GM23338 (cell line): ENCODE results near the gene RASGRP3. TPM values are rescaled to one million over a fixed set of nuclear protein-coding genes. Genes with fewer than 3 reads are reported as not detected.

Experiments
- ATAC-seq: fragments of 200-7000 bp; cut with Tn5 transposase; 3 replicates; pipeline ENCODE4 v1.9.1; 2020
- DNase-seq: peaks from one replicate; pipeline ENCODE4 v3.0.0-alpha.2; 2015; ENCODE audit warnings: low spot score
- H2AFZ ChIP-seq: fragments of 200-600 bp; sonication (generic); 2 replicates; pipeline ENCODE4 v1.8.0; 2016; ENCODE audit warnings: antibody characterized with exemption, mild to moderate bottlenecking, moderate library complexity
- H3F3A ChIP-seq: fragments of 200-600 bp; sonication (generic); replicated peaks from 2 replicates; pipeline ENCODE4 v1.8.0; 2017; ENCODE audit warnings: antibody characterized with exemption, mixed run types, low read depth
- H3K27ac ChIP-seq: fragments of 200-600 bp; sonication (generic); 2 replicates; pipeline ENCODE4 v1.6.1; 2016; ENCODE audit warnings: low read depth
- H3K27me3 ChIP-seq: fragments of 200-600 bp; sonication (generic); 2 replicates; pipeline ENCODE4 v1.8.0; 2016; ENCODE audit warnings: mild to moderate bottlenecking, mixed run types, moderate library complexity; ENCODE audit not compliant: insufficient read depth
- H3K36me3 ChIP-seq: fragments of 200-600 bp; sonication (generic); 2 replicates; pipeline ENCODE4 v1.8.0; 2016; ENCODE audit warnings: mild to moderate bottlenecking; ENCODE audit not compliant: insufficient read depth
- H3K4me1 ChIP-seq: fragments of 200-600 bp; sonication (generic); 2 replicates; pipeline ENCODE4 v1.8.0; 2016; ENCODE audit warnings: mild to moderate bottlenecking, moderate library complexity; ENCODE audit not compliant: insufficient read depth
- H3K4me2 ChIP-seq: fragments of 200-600 bp; sonication (generic); 2 replicates; pipeline ENCODE4 v1.7.1; 2017; ENCODE audit warnings: mixed run types
- H3K4me3 ChIP-seq: fragments of 200-600 bp; sonication (generic); 2 replicates; pipeline ENCODE4 v1.6.1; 2016; ENCODE audit warnings: mixed run types
- H3K79me2 ChIP-seq: fragments of 200-600 bp; sonication (generic); replicated peaks from 2 replicates; pipeline ENCODE4 v1.8.0; 2017; ENCODE audit warnings: mild to moderate bottlenecking; ENCODE audit not compliant: insufficient read depth
- H3K9me2 ChIP-seq: fragments of 200-600 bp; sonication (generic); 2 replicates; pipeline ENCODE4 v1.8.0; 2017; ENCODE audit not compliant: insufficient read depth
- H4K20me1 ChIP-seq: fragments of 200-600 bp; sonication (generic); replicated peaks from 2 replicates; pipeline ENCODE4 v1.8.0; 2017; ENCODE audit warnings: mild to moderate bottlenecking; ENCODE audit not compliant: insufficient read depth
- H3K27ac Mint-ChIP-seq: 2 replicates; pipeline ENCODE4 v1.8.0; 2020; ENCODE audit warnings: inconsistent platforms, mild to moderate bottlenecking, moderate library complexity, mixed read lengths
- H3K27me3 Mint-ChIP-seq: 3 replicates; pipeline ENCODE4 v1.8.0; 2022; ENCODE audit warnings: low read depth, mild to moderate bottlenecking, moderate library complexity, mixed read lengths, inconsistent platforms; ENCODE audit not compliant: insufficient read depth, poor library complexity
- H3K36me3 Mint-ChIP-seq: 3 replicates; pipeline ENCODE4 v1.8.0; 2021; ENCODE audit warnings: low read depth, mild to moderate bottlenecking, inconsistent platforms, moderate library complexity, mixed read lengths
- H3K4me1 Mint-ChIP-seq: 3 replicates; pipeline ENCODE4 v1.8.0; 2020; ENCODE audit warnings: mild to moderate bottlenecking, inconsistent platforms, mixed read lengths
- H3K4me3 Mint-ChIP-seq: 3 replicates; pipeline ENCODE4 v1.8.0; 2021; ENCODE audit warnings: moderate library complexity, mild to moderate bottlenecking, inconsistent platforms, mixed read lengths
- H3K9me3 Mint-ChIP-seq: 3 replicates; pipeline ENCODE4 v1.8.0; 2020; ENCODE audit warnings: moderate library complexity, mild to moderate bottlenecking, inconsistent platforms, mixed read lengths
- CREB1 ChIP-seq: fragments of 250-450 bp; sonication (Bioruptor Pico); IDR thresholded peaks from 2 replicates; pipeline ENCODE4 v1.5.0; 2020; ENCODE audit warnings: low read depth, mild to moderate bottlenecking, moderate library complexity
- EZH2 ChIP-seq: fragments of 200-600 bp; sonication (generic); IDR thresholded peaks from one replicate; pipeline ENCODE4 v1.8.0; 2017; ENCODE audit warnings: antibody characterized with exemption, mild to moderate bottlenecking, low read depth; ENCODE audit not compliant: unreplicated experiment
- EZH2phosphoT487 ChIP-seq: fragments of 200-600 bp; sonication (generic); IDR thresholded peaks from one replicate; pipeline ENCODE4 v1.8.1; 2018; ENCODE audit warnings: antibody characterized with exemption; ENCODE audit not compliant: unreplicated experiment
- JUNB ChIP-seq: IDR thresholded peaks from one replicate; pipeline ENCODE4 v1.6.1; 2016; ENCODE audit warnings: antibody characterized with exemption; ENCODE audit not compliant: unreplicated experiment
- NANOG ChIP-seq: IDR thresholded peaks from 2 replicates; pipeline ENCODE4 v1.6.1; 2016; ENCODE audit warnings: antibody characterized with exemption, borderline replicate concordance
- POLR2AphosphoS5 ChIP-seq: IDR thresholded peaks from 2 replicates; pipeline ENCODE4 v1.6.1; 2016; ENCODE audit warnings: antibody characterized with exemption, low read depth
- ZNF114 ChIP-seq: fragments of 250-450 bp; sonication (Bioruptor Pico); IDR thresholded peaks from 2 replicates; pipeline ENCODE4 v1.5.0; 2020; ENCODE audit warnings: mild to moderate bottlenecking, moderate library complexity
- polyA plus RNA-seq: library from polyadenylated mRNA; unstranded; fragments of >200 nt; fragmentation: Nextera tagmentation; extraction: Ambion mirVana; gene quantifications from 2 replicates; pipeline ENCODE4 v1.2.1, GENCODE V29; 2016
- total RNA-seq: library from RNA; depleted of rRNA; stranded (reverse); fragments of >200 nt; shearing (Covaris generic); gene quantifications from 2 replicates; pipeline ENCODE4 v1.2.3, GENCODE V29; 2014
- TF ChIP-seq, protein P1 (sequence below), 2 experiments: fragments of 200-600 bp in 1 of 2; sonication (generic) in 1 of 2; conservative IDR thresholded peaks; 2 replicates each; pipeline versions ENCODE4 v1.5.1 to v1.6.1; 2016 to 2017; ENCODE audit warnings: antibody characterized with exemption in 2 of 2, low read depth in 2 of 2, mild to moderate bottlenecking in 2 of 2, moderate library complexity in 1 of 2
- TF ChIP-seq, protein P2 (sequence below): fragments of 250-450 bp; sonication (Bioruptor Pico); IDR thresholded peaks from 2 replicates; pipeline ENCODE4 v1.5.0; 2020; ENCODE audit warnings: mild to moderate bottlenecking, moderate library complexity
- TF ChIP-seq, protein P3 (sequence below): IDR thresholded peaks from one replicate; pipeline ENCODE4 v1.6.1; 2018; ENCODE audit warnings: antibody characterized with exemption; ENCODE audit not compliant: unreplicated experiment

Gene RASGRP3
- total and polyA plus RNA-seq, 2 experiments from 2014 or later = 0.19 to 0.69 TPM

DNA sequence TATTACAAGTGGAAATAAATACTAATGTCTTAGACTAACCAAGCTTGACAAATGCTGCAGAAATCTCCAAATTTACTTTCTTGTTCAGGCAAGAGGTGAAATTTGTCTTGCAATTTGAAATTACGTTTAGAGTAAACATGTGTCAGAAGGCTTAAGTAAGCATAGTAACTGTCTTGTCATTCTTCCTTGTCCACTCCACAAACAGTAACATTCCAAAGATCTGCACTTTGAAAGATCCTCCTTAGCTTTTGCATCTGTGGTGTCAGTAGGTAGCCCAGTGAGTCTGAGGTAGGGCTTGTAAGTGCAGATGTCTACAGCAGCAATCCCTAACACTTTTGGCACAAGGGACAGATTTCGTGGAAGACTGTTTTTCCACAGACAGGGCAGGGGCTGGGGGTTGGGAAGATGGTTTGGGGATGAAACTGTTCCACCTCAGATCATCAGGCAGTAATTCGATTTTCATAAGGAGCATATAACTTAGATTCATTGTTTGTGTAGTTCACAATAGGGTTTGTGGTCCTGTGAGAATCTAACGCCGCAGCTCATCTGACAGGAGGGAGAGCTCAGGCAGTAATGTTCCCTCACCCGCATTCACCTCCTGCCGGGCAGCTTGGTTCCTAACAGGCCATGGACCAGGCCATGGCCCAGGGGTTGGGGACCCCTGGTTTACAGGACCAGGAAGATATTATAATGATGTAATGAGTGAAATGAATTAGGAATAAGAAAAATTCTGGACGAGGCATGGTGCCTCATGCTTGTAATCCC, 18.6 kb downstream of the RASGRP3 start:
- Mint-ChIP-seq H3K4me1 (no peaks in the 10 kb centered on the region), H3K27ac (no peak overlapping the region), H3K27me3 (peaks cover under 1% of the 10 kb centered on the region), H3K36me3 (no peaks in the 10 kb centered on the region), H3K4me3 (no peak overlapping the region), H3K9me3 (no peaks in the 10 kb centered on the region; the same call in 2 of the 3 replicates)
- no peaks in the 10 kb centered on the region for H3F3A ChIP-seq
- no peak overlapping the region for H3K4me3 ChIP-seq
- no peaks in the 10 kb centered on the region for H3K27me3 ChIP-seq
- peaks cover 9% of the 10 kb centered on the region; the same call in 1 of the 2 replicates for H3K9me2 ChIP-seq
- no peak overlapping the region for H3K4me2 ChIP-seq
- DNase-seq (no peak), ATAC-seq (no peak)
- H3K4me1 ChIP-seq = no peaks in the 10 kb centered on the region
- H3K27ac ChIP-seq = no peak overlapping the region
- TF ChIP-seq POLR2AphosphoS5 = no peak
- no peak for TF ChIP-seq ZNF114 (CRISPR knock-in tag)
- no peak for TF ChIP-seq CREB1 (CRISPR knock-in tag)
- no peak overlapping the region for H2AFZ ChIP-seq
- no peaks in the 10 kb centered on the region for H3K36me3 ChIP-seq
- H3K79me2 ChIP-seq = no peaks in the 10 kb centered on the region
- H4K20me1 ChIP-seq = no peaks in the 10 kb centered on the region

DNA sequence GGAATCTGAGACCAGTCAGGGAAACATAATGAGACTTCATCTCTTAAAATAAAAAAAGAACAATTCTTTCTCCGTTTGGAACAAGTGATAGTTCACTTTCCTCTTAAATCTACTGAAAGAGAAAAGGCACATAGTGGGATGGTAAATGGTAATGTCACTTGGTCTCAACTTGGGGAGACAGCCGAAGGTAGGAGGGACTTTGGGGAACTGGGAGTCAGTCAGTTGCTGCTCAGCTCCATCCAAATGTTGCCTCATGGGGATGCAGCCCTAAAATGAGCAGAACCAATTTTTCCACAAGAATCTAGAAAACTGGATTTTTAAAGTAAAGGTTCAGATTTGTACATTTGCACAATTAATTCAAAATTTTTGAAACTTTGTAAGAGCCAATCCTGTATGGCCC, 19.2 kb downstream of the RASGRP3 start:
- Histone ChIP-seq H3K4me1 (no peaks in the 10 kb centered on the region), H3K27ac (no peak overlapping the region), H2AFZ (no peak overlapping the region), H4K20me1 (no peaks in the 10 kb centered on the region), H3K27me3 (no peaks in the 10 kb centered on the region), H3F3A (no peaks in the 10 kb centered on the region), H3K36me3 (no peaks in the 10 kb centered on the region), H3K4me2 (no peak overlapping the region), H3K9me2 (peaks cover 12% of the 10 kb centered on the region; the same call in 1 of the 2 replicates), H3K79me2 (no peaks in the 10 kb centered on the region), H3K4me3 (no peak overlapping the region)
- Mint-ChIP-seq H3K36me3 (no peaks in the 10 kb centered on the region), H3K4me1 (no peaks in the 10 kb centered on the region), H3K27ac (no peak overlapping the region), H3K4me3 (no peak overlapping the region), H3K9me3 (no peaks in the 10 kb centered on the region; the same call in 2 of the 3 replicates), H3K27me3 (peaks cover 3% of the 10 kb centered on the region)
- ATAC-seq (no peak), DNase-seq (no peak)
- TF ChIP-seq, protein P1, sequence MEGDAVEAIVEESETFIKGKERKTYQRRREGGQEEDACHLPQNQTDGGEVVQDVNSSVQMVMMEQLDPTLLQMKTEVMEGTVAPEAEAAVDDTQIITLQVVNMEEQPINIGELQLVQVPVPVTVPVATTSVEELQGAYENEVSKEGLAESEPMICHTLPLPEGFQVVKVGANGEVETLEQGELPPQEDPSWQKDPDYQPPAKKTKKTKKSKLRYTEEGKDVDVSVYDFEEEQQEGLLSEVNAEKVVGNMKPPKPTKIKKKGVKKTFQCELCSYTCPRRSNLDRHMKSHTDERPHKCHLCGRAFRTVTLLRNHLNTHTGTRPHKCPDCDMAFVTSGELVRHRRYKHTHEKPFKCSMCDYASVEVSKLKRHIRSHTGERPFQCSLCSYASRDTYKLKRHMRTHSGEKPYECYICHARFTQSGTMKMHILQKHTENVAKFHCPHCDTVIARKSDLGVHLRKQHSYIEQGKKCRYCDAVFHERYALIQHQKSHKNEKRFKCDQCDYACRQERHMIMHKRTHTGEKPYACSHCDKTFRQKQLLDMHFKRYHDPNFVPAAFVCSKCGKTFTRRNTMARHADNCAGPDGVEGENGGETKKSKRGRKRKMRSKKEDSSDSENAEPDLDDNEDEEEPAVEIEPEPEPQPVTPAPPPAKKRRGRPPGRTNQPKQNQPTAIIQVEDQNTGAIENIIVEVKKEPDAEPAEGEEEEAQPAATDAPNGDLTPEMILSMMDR (conservative IDR thresholded peaks at IDR 0.05; ENCODE audit: low read depth in 2 of 2) = no peak
- TF ChIP-seq POLR2AphosphoS5 = no peak
- TF ChIP-seq NANOG = no peak
- TF ChIP-seq EZH2 = no peak
- no peak for TF ChIP-seq JUNB
- no peak for TF ChIP-seq EZH2phosphoT487
- TF ChIP-seq, protein P2, sequence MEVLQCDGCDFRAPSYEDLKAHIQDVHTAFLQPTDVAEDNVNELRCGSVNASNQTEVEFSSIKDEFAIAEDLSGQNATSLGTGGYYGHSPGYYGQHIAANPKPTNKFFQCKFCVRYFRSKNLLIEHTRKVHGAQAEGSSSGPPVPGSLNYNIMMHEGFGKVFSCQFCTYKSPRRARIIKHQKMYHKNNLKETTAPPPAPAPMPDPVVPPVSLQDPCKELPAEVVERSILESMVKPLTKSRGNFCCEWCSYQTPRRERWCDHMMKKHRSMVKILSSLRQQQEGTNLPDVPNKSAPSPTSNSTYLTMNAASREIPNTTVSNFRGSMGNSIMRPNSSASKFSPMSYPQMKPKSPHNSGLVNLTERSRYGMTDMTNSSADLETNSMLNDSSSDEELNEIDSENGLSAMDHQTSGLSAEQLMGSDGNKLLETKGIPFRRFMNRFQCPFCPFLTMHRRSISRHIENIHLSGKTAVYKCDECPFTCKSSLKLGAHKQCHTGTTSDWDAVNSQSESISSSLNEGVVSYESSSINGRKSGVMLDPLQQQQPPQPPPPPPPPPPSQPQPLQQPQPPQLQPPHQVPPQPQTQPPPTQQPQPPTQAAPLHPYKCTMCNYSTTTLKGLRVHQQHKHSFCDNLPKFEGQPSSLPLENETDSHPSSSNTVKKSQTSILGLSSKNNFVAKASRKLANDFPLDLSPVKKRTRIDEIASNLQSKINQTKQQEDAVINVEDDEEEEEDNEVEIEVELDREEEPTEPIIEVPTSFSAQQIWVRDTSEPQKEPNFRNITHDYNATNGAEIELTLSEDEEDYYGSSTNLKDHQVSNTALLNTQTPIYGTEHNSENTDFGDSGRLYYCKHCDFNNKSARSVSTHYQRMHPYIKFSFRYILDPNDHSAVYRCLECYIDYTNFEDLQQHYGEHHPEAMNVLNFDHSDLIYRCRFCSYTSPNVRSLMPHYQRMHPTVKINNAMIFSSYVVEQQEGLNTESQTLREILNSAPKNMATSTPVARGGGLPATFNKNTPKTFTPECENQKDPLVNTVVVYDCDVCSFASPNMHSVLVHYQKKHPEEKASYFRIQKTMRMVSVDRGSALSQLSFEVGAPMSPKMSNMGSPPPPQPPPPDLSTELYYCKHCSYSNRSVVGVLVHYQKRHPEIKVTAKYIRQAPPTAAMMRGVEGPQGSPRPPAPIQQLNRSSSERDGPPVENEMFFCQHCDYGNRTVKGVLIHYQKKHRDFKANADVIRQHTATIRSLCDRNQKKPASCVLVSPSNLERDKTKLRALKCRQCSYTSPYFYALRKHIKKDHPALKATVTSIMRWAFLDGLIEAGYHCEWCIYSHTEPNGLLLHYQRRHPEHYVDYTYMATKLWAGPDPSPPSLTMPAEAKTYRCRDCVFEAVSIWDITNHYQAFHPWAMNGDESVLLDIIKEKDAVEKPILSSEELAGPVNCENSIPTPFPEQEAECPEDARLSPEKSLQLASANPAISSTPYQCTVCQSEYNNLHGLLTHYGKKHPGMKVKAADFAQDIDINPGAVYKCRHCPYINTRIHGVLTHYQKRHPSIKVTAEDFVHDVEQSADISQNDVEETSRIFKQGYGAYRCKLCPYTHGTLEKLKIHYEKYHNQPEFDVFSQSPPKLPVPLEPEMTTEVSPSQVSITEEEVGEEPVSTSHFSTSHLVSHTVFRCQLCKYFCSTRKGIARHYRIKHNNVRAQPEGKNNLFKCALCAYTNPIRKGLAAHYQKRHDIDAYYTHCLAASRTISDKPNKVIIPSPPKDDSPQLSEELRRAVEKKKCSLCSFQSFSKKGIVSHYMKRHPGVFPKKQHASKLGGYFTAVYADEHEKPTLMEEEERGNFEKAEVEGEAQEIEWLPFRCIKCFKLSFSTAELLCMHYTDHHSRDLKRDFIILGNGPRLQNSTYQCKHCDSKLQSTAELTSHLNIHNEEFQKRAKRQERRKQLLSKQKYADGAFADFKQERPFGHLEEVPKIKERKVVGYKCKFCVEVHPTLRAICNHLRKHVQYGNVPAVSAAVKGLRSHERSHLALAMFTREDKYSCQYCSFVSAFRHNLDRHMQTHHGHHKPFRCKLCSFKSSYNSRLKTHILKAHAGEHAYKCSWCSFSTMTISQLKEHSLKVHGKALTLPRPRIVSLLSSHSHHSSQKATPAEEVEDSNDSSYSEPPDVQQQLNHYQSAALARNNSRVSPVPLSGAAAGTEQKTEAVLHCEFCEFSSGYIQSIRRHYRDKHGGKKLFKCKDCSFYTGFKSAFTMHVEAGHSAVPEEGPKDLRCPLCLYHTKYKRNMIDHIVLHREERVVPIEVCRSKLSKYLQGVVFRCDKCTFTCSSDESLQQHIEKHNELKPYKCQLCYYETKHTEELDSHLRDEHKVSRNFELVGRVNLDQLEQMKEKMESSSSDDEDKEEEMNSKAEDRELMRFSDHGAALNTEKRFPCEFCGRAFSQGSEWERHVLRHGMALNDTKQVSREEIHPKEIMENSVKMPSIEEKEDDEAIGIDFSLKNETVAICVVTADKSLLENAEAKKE (CRISPR knock-in tag) = no peak
- TF ChIP-seq, protein P3, sequence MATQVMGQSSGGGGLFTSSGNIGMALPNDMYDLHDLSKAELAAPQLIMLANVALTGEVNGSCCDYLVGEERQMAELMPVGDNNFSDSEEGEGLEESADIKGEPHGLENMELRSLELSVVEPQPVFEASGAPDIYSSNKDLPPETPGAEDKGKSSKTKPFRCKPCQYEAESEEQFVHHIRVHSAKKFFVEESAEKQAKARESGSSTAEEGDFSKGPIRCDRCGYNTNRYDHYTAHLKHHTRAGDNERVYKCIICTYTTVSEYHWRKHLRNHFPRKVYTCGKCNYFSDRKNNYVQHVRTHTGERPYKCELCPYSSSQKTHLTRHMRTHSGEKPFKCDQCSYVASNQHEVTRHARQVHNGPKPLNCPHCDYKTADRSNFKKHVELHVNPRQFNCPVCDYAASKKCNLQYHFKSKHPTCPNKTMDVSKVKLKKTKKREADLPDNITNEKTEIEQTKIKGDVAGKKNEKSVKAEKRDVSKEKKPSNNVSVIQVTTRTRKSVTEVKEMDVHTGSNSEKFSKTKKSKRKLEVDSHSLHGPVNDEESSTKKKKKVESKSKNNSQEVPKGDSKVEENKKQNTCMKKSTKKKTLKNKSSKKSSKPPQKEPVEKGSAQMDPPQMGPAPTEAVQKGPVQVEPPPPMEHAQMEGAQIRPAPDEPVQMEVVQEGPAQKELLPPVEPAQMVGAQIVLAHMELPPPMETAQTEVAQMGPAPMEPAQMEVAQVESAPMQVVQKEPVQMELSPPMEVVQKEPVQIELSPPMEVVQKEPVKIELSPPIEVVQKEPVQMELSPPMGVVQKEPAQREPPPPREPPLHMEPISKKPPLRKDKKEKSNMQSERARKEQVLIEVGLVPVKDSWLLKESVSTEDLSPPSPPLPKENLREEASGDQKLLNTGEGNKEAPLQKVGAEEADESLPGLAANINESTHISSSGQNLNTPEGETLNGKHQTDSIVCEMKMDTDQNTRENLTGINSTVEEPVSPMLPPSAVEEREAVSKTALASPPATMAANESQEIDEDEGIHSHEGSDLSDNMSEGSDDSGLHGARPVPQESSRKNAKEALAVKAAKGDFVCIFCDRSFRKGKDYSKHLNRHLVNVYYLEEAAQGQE = no peak
